NCI-H2196 treated with DMSO at 0.1 percent for 48 hours (cell line): Measurements from ENCODE around the gene ADAMTS2.

ENCODE experiments used
- DNase-seq: peaks from one replicate; lab custom pipeline; 2025; ENCODE audit not compliant: unreplicated experiment; lab: John Stamatoyannopoulos, UW

Gene ADAMTS2

GRCh38 chr5:179237770-179238627 lies 107.3 kb downstream of the ADAMTS2 start:
- no peak for DNase-seq

DNA sequence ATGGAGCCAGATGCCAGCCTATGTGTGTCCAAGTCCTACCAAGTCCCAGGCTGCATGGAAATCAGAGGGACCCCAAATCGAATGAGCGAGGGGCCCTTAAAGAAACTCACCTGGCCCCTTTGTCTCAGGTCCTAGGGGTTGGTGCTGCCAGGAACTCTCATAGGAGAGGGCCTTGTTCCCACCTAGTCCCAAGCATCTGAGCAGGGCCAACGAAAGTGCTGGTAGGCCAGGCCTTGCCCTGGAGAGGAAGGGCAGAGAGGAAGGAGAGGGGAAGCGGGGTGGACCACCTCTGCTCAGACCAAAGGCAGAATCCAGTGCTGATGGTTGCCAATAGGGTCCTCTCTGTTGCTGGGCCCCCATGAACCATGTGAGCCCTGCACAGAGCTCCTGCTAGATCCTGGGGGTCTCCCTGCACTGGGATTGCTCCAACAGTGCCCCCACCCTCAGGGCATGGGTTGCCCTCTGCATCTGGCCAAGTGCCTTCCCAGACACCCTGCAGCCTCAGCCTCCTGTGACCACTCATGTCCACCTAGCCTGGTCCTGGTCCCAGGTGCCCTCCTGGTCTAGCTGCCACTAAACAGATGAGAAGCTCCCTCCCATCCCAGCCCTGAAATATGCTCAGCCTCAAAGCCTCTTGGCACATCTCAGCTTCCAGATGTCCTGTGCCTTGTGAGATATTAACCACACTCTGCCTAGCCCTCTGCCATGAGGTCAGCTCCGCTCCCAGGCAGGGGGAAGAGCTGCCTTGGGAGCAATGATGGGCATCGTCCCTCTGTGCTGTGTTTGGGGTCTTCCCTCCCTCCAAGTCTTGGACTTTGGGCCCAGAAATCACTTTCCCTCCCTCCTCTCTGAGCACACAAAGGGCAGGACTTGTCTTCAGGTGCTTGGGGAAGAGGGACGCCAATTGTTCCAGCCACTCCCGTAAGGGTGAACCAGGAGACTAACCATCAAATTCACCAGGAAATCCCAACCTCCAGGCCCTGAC lies 109.6 kb downstream of the ADAMTS2 start:
- no peak for DNase-seq

GRCh38 chr5:179234563-179235135 lies 110.6 kb downstream of the ADAMTS2 start:
- no peak for DNase-seq

DNA sequence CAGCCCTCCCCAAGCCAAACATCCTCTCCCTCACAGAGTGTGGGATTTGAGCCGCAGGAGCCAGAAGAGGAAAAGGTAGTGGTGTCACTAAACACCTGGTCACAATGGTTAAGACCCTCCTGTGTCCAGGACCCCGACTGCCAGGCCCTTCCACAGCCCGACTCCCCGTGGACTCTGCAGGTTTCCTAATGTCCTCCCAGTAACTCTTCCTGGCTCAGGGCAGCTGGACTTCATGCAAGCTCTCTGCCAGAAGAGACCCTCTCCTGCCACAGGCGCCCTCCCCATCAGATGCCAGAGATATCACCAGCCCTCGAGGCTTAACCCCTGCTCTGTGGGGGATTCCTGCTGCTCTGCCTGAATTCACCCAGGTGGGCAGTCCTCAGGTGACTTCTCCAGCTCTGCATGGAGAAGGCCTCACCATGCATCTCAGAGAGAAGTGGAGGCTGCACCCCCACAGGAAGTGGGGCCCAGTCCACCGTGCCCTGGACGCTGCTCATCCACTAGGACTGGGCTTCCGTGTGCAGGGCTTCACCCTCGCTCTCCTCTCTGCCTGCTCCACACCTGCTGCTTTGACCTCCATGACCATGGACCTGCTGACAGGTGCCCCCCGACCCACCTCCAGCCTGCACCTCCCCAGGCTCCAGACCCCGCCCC lies 111.2 kb downstream of the ADAMTS2 start:
- no peak for DNase-seq

GRCh38 chr5:179232091-179232735 lies 113.0 kb downstream of the ADAMTS2 start:
- no peak for DNase-seq

GRCh38 chr5:179231309-179231708 lies 114.0 kb downstream of the ADAMTS2 start:
- no peak for DNase-seq

- DNase-seq: no peak
Measured at GRCh38 chr5:179230061-179230461, 115.2 kb downstream of the ADAMTS2 start.

DNA sequence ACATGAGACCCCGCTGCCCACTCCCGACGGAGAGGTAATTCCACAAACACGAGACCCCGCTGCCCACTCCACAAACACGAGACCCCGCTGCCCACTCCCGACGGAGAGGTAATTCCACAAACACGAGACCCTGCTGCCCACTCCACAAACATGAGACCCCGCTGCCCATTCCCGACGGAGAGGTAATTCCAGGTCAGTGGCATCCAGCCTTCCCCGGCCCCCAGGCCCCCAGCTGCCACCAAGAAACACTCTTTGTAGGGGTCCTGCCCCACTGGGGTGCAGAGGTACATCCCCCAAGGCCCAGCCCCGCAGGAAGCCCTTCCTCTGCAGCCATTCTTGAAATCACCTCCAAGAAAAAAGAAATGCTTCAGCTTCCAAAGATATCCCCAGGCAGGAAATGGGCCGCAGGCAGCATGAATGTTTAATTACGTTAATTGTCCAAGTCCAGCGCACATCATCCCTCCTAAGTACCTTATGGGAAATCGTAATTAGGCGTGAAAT lies 115.9 kb downstream of the ADAMTS2 start:
- DNase-seq: no peak

- no peak for DNase-seq
Measured at GRCh38 chr5:179228341-179229121, 116.7 kb downstream of the ADAMTS2 start.

- no peak for DNase-seq
Measured at GRCh38 chr5:179227580-179228311, 117.5 kb downstream of the ADAMTS2 start.

DNA sequence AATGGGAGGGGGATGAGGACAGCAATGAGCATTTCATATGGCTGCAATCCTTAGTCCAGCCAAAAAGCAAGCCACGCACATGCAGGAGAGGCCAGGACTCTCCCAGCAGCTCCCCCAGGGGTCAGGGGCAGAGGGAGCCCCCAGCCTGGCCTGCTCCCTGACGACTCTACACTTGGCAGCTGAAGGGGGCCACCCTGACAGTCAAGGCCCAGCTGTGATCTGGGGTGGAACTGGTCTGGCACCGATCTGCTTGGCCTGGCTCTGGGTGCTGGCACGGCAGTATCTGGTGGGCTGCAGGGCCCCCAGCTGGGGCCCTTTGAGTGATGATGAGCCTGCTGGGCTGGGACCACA lies 118.1 kb downstream of the ADAMTS2 start:
- no peak for DNase-seq

DNA sequence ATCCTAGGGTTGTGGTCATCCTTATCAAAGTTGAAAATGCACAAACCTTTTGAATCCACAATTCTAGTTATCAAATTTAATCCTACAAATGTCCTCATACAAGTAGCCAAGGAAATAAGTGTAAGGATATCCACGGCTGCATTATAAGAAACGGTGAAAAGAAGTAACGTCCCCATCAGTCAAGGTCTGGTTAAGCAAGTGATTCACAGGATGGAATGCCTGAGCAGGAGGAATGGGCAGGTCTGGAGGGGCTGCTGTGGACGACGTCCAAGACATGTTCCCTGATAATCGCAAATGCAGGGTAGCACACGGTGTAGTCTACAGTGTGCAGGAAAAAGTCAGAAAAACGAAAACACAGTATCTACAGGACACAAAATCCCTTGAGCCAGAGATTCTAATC lies 118.6 kb downstream of the ADAMTS2 start:
- DNase-seq: no peak

- no peak for DNase-seq
Measured at GRCh38 chr5:179225387-179225786, 119.9 kb downstream of the ADAMTS2 start.

DNA sequence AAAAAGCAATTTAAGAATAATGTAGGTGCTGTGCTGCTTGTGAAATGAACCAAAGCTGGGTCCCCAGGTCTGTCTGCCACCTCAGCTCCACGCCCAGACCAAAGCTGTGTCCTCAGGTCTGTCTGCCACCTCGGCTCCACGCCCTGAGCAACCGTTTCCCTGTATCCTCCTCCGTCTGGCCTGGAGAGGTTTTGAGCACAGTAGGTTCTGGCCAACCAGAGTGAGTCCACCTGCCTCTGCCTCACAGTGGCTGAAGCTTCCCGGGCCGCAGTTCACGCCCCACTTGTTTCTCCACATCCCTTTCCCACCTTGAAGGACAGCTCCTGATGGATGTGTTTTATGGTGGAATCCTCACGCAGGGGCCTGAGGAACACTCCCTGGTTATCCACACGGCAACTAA lies 120.5 kb downstream of the ADAMTS2 start:
- DNase-seq: no peak

- DNase-seq: no peak
Measured at GRCh38 chr5:179223961-179224360, 121.3 kb downstream of the ADAMTS2 start.

DNA sequence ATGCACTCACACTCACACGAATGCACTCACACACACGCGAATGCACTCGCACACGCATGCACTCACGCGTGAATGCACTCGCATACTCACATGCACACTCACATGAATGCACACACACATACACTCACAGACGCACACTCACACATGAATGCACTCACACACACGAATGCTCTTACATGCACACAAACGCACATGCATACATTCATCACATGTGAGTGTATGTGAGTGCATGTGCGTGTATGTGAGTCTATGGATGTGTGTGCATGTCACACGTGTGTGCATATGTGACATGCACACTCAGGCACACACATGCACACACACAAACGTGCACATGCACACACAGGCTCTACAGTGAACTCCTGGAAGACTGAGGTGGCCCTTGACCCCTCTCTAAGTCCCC lies 121.7 kb downstream of the ADAMTS2 start:
- DNase-seq: no peak

DNA sequence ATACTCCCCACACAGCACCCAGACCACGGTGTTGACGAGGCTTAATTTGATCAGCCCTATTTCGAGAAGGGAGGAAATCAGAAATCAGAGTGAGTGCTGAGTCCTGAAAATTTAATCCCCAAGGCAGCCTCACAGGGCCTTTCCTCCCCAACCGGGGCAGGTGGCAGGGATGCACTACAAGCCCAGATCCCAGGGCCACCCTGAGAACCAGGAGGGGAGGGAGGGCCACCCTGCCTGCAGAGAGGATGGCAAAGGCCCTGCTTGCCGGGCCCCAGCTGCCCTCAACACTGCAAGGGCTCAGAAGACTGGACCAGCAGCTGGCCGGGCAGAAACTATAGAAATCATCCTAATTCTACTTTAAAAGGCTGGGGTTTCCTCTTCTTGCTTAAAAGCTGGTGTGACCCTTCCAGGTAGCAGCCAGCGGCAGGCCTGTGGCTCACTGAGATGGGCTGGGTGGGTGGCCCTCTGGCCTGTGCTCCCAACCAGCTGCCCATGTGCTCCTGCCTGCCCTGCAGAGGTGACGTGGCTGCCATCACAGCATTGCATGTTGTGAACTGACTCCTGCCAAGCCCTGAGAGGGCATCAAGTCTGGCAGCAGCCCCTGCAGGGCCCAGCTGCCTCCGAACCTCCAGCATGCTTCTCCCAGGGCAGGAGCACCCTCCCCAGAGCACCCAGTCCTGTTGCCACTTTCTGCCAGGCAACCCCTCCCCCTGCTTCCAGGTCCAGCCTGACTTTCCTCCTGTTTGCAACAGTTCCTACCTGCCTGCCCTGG lies 122.8 kb downstream of the ADAMTS2 start:
- DNase-seq: no peak

GRCh38 chr5:179221877-179222220 lies 123.4 kb downstream of the ADAMTS2 start:
- DNase-seq: no peak
